Spleen (tissue), 11 donors: ENCODE results near the gene DCAF6. TPM values are rescaled to one million over a fixed set of nuclear protein-coding genes. Genes with fewer than 3 reads are reported as not detected.

Experiments used
- DNase-seq: peaks from one replicate; pipeline ENCODE4 v3.0.0-alpha.2; 2020
- H3K27ac ChIP-seq, 8 donors: fragments of 200-600 bp; sonication (generic) in 7 of 8; 1 replicate in 4 of 8; 2 replicates in 4 of 8; pipeline versions ENCODE4 v1.5.0 to v1.8.0; 2016 to 2021; ENCODE audit warnings: inconsistent platforms in 4 of 8, mild to moderate bottlenecking in 4 of 8, moderate library complexity in 1 of 8
- H3K27me3 ChIP-seq, 7 donors: fragments of 200-600 bp; sonication (generic) in 6 of 7; replicated peaks in 1 of 7; 1 replicate in 4 of 7; 2 replicates in 3 of 7; pipeline versions ENCODE4 v1.5.0 to v1.8.0; 2016 to 2021; ENCODE audit warnings: inconsistent platforms in 3 of 7, mild to moderate bottlenecking in 1 of 7
- H3K36me3 ChIP-seq, 6 donors: fragments of 200-600 bp; sonication (generic) in 5 of 6; 1 replicate in 4 of 6; 2 replicates in 2 of 6; pipeline versions ENCODE4 v1.5.0 to v1.8.0; 2016 to 2021; ENCODE audit warnings: inconsistent platforms in 2 of 6
- H3K4me1 ChIP-seq, 6 donors: fragments of 200-600 bp; sonication (generic) in 5 of 6; 1 replicate in 3 of 6; 2 replicates in 3 of 6; pipeline versions ENCODE4 v1.5.0 to v1.8.0; 2016 to 2021; ENCODE audit warnings: inconsistent platforms in 3 of 6
- H3K4me3 ChIP-seq, 8 donors: fragments of 200-600 bp; sonication (generic) in 7 of 8; 1 replicate in 4 of 8; 2 replicates in 4 of 8; pipeline versions ENCODE4 v1.5.0 to v1.8.0; 2016 to 2021; ENCODE audit warnings: inconsistent platforms in 4 of 8, mild to moderate bottlenecking in 4 of 8, moderate library complexity in 2 of 8
- H3K9me3 ChIP-seq, 8 donors: fragments of 200-600 bp; sonication (generic) in 7 of 8; 1 replicate in 4 of 8; 2 replicates in 4 of 8; pipeline versions ENCODE4 v1.5.0 to v1.8.0; 2016 to 2021; ENCODE audit warnings: inconsistent platforms in 4 of 8
- POLR2A ChIP-seq, 3 donors: fragments of 450-650 bp; IDR thresholded peaks; one replicate each; pipeline ENCODE4 v1.5.1; 2017; ENCODE audit warnings: antibody characterized with exemption in 3 of 3, mild to moderate bottlenecking in 1 of 3
- POLR2AphosphoS5 ChIP-seq, 3 donors: sonication (generic); formaldehyde crosslinking; IDR thresholded peaks; one replicate each; pipeline ENCODE4 v1.5.1; 2017; ENCODE audit warnings: antibody characterized with exemption in 3 of 3
- WGBS, 5 donors: extraction: QIAGEN DNeasy Blood & Tissue Kit in 3 of 5; methylation state at CpG; one replicate each; pipeline versions ENCODE4 v1.1.5 to v1.1.7; 2013 to 2018; 5-methylcytosine and 5-hydroxymethylcytosine counted together
- intact Hi-C: fragments of 100-400 bp; cut with DNase I; formaldehyde crosslinking; loops from one replicate; pipeline ENCODE4 v1.15.0; 2023; ENCODE audit warnings: low total_unique reads
- polyA plus RNA-seq, 3 donors: library from polyadenylated mRNA; stranded (reverse); fragments of 200-250 nt; gene quantifications; one replicate each; pipeline ENCODE4 v1.2.1, GENCODE V29; 2013
- total RNA-seq, 7 donors: library from RNA; depleted of rRNA in 3 of 7; stranded (reverse); fragments of >200 nt in 3 of 7; fragmentation: NEBNext Ultra II Directional in 4 of 7; extraction: Animal tissue kit (Norgen Biotek cat#: 25700) in 4 of 7; gene quantifications; one replicate each; pipeline versions ENCODE4 v1.1.0 to v1.2.1, GENCODE V29; 2016 to 2021
- TF ChIP-seq, protein P1 (sequence below), 11 experiments: fragments of 200-600 bp in 7 of 11; fragments of 450-650 bp in 4 of 11; sonication (generic) in 4 of 11; IDR thresholded peaks in 8 of 11; conservative IDR thresholded peaks in 3 of 11; 1 replicate in 7 of 11; 2 replicates in 4 of 11; pipeline versions ENCODE4 v1.4.0 to v1.8.0; 2016 to 2021; ENCODE audit warnings: antibody characterized with exemption in 11 of 11, inconsistent platforms in 4 of 11, mild to moderate bottlenecking in 1 of 11
- donor health status: healthy with polysubstance abuse.
- donor health status: DM: no; HTN: no; CAD: no; lungs with moderate emphysema.
- donor health status: DM: no; HTN: no; CAD: no.
- donor health status: Bipolar disorder and iron deficiency.
- donor health status: healthy.
- donor health status: DM: no; HTN: no; CAD: no.
- donor health status: DM: yes; HTN: yes; CAD: no.

Gene DCAF6
- total and polyA plus RNA-seq, 10 donors: 19.2 to 76.6 (median 43.6) TPM

DNA sequence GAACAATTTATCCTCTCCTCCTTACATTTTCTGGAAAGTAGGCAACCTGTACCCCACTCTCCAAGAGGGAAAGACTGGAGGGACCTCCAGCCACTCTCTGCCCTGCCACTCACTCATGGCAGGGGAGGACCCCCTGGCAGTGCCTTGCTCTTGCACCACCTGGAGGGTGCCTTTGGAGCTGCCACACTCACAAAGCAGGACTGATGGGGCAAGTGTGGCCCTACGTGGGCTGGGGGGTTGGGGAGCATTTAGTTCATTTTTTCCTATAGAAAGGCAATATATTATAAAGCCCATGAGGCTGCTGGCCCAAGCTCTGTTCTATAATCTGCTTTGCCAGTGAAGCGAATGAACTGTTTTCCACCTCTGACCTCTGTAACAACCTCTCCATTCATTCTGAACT is 150.0 kb downstream of the DCAF6 start:
- no peak for DNase-seq

DNA sequence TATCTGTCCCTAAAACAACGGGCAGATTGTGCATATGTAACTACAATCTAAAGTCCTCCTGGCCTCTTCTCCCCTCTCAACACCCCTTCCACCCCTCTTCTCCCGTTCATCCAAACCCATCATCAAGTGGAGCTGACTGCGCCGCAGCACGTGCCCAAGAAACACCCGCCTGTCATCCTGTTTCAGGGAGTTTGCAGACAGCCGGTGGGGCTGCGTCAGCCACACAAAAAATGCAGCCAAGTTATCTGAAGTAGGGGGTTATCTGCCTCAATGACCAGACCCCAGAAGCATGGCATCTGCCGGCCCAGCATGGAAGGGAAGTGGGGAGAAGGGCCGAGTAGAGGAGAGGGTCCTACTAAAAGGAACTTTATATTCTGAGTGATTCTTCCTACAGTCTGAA is 151.2 kb downstream of the DCAF6 start:
- Histone ChIP-seq H3K4me1 (peaks cover 0 to 8% (median 7%) of the 10 kb centered on the region in 6 donors), H3K27me3 (no peaks in the 10 kb centered on the region), H3K27ac (no peak overlapping the region), H3K4me3 (no peak overlapping the region), H3K9me3 (no peaks in the 10 kb centered on the region), H3K36me3 (no peaks in the 10 kb centered on the region)
- no peak for DNase-seq
- 90 to 95% (median 93%) methylated on average over 10 of the region's 10 CpGs for WGBS, 5 donors
- no peak for TF ChIP-seq POLR2A (IDR thresholded peaks at IDR 0.05)
- TF ChIP-seq, protein P1, sequence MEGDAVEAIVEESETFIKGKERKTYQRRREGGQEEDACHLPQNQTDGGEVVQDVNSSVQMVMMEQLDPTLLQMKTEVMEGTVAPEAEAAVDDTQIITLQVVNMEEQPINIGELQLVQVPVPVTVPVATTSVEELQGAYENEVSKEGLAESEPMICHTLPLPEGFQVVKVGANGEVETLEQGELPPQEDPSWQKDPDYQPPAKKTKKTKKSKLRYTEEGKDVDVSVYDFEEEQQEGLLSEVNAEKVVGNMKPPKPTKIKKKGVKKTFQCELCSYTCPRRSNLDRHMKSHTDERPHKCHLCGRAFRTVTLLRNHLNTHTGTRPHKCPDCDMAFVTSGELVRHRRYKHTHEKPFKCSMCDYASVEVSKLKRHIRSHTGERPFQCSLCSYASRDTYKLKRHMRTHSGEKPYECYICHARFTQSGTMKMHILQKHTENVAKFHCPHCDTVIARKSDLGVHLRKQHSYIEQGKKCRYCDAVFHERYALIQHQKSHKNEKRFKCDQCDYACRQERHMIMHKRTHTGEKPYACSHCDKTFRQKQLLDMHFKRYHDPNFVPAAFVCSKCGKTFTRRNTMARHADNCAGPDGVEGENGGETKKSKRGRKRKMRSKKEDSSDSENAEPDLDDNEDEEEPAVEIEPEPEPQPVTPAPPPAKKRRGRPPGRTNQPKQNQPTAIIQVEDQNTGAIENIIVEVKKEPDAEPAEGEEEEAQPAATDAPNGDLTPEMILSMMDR (IDR thresholded peaks at IDR 0.05 in 8 of 11, conservative IDR thresholded peaks at IDR 0.05 in 3 of 11): no peak
- TF ChIP-seq POLR2AphosphoS5 (IDR thresholded peaks at IDR 0.05): no peak
- intact Hi-C loops: no loop called here

More for the DNA sequence above, 150.0 kb downstream of the DCAF6 start:
- TF ChIP-seq, protein P1 (IDR thresholded peaks at IDR 0.05 in 8 of 11, conservative IDR thresholded peaks at IDR 0.05 in 3 of 11): no peak
- TF ChIP-seq POLR2AphosphoS5 (IDR thresholded peaks at IDR 0.05) (no peak), POLR2A (IDR thresholded peaks at IDR 0.05) (no peak)
- H3K9me3 ChIP-seq: no peaks in the 10 kb centered on the region
- H3K27ac ChIP-seq: no peak overlapping the region
- H3K4me3 ChIP-seq: no peak overlapping the region
- WGBS, 5 donors: 68 to 95% (median 86%) methylated on average over 1 to 2 of the region's 2 CpGs
- intact Hi-C loops: no loop called here
- no peaks in the 10 kb centered on the region for H3K27me3 ChIP-seq
- H3K4me1 ChIP-seq: peaks cover 0 to 17% (median 7%) of the 10 kb centered on the region in 6 donors
- no peaks in the 10 kb centered on the region for H3K36me3 ChIP-seq

DNA sequence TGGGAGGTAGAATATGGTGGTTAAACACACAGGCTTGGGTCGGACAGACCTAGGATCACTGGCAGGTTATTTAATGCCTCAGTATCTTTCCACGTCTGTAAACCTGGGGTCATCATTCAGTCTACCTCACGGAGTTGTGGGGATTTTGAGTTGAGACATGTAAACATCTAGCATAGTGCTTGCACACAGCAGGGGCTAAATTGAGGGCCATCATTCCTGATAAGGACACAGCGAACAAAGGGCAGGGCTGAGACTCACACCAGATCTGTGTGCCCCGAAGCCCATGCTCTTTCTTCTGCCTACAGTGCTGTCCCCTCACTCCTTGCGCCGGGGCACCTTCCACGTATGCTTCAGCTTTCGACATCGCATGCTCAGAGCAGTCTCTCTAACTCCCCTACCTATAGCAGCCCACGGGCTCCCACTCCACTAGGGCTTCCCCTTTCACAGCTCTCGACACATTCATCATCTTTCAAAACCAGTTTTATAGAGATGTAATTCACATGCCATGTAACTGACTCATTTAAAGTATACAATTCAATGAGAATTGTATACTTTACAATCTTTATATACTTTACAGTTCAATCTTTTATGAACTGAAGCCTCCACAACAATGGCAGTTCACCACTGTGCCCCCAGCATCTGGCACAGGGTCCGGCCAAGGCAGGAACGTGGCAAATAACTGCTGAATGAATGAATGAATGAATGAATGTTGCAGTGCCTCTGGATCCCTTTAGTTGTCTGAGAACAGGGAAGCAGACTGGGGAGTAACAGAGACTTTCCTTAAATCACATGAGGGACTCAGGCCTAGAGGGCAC is 152.2 kb downstream of the DCAF6 start:
- Histone ChIP-seq H3K36me3 (no peaks in the 10 kb centered on the region), H3K27me3 (no peaks in the 10 kb centered on the region), H3K27ac (no peak overlapping the region), H3K9me3 (no peaks in the 10 kb centered on the region), H3K4me1 (peaks cover 0 to 8% (median 7%) of the 10 kb centered on the region in 6 donors), H3K4me3 (no peak overlapping the region)
- intact Hi-C loops: no loop called here
- TF ChIP-seq POLR2A (IDR thresholded peaks at IDR 0.05): no peak
- TF ChIP-seq, protein P1 (IDR thresholded peaks at IDR 0.05 in 8 of 11, conservative IDR thresholded peaks at IDR 0.05 in 3 of 11): no peak
- no peak for TF ChIP-seq POLR2AphosphoS5 (IDR thresholded peaks at IDR 0.05)
- no peak for DNase-seq
- WGBS, 5 donors: 85 to 96% (median 91%) methylated on average over 14 of the region's 14 CpGs

DNA sequence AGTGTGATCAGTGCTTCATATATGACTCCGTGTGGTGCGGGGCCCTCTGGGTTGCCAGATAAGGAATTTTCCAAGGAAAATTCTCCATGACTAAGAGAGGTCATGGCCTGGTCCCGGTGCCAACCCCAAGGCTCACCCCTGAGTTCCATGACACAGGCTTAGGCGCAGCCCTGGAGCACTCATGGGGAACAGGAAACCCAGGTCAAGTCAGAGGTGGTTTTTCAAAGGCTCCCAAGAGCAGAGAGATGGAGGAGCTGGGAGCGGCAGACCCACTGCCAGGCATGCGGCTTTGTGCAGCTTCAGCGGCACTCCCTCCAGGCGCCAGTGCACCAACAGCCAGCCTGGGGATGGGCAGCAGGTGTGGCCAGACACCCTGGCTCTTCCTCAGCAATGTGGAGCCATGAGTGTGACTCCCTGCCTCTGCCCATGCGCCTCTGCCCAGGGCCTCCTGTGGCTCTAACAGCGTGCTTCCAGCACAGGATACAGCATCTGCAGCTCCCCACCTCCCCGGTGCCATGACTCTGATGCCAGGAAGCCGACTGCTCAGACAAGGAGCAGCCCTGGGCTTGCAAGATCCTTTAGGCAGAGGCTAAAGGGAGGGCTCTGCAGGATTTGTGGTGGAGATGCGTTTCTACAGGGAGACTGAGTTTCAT is 153.0 kb downstream of the DCAF6 start:
- Histone ChIP-seq H3K4me3 (no peak overlapping the region), H3K9me3 (no peaks in the 10 kb centered on the region), H3K27me3 (no peaks in the 10 kb centered on the region), H3K36me3 (no peaks in the 10 kb centered on the region), H3K4me1 (peaks cover 0 to 8% (median 7%) of the 10 kb centered on the region in 6 donors), H3K27ac (no peak overlapping the region)
- DNase-seq: no peak
- TF ChIP-seq POLR2A (IDR thresholded peaks at IDR 0.05): no peak
- TF ChIP-seq, protein P1 (IDR thresholded peaks at IDR 0.05 in 8 of 11, conservative IDR thresholded peaks at IDR 0.05 in 3 of 11): no peak
- no peak for TF ChIP-seq POLR2AphosphoS5 (IDR thresholded peaks at IDR 0.05)
- 82 to 94% (median 91%) methylated on average over 5 to 13 of the region's 13 CpGs for WGBS, 5 donors
- intact Hi-C loops: no loop called here
